ENCODE results near the gene ABCC8.

Gene ABCC8

GRCh38 chr11:17476317-17477083 is at the start of gene ABCC8:
TSS of gene ABCC8 (minus strand) at chr11:17476845. CDS start at chr11:17476776, 69 bp downstream.
- no peak for DNase-seq (ENCODE audit: low read depth)

DNA sequence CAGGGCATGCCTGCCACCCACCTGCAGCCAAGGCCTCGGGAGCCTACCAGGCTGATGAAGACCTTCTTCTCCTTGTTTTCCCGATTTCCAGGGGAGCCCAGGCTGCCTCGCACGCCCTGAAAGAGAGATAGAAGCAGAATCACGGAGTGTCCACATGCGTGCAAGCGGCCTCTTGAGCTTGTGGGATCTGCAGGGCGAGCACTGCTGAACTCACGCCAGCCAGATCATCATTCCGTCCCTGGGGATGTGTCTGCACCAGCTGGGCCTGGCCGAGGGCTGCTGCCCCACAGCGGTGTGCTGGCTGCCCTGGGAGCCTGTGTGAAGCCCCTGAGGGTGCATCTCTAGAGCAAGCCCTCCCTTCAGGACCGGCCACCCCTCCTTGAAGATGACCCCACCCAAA is 49.7 kb upstream of the ABCC8 start:
- DNase-seq (ENCODE audit: low read depth), result no peak

DNA sequence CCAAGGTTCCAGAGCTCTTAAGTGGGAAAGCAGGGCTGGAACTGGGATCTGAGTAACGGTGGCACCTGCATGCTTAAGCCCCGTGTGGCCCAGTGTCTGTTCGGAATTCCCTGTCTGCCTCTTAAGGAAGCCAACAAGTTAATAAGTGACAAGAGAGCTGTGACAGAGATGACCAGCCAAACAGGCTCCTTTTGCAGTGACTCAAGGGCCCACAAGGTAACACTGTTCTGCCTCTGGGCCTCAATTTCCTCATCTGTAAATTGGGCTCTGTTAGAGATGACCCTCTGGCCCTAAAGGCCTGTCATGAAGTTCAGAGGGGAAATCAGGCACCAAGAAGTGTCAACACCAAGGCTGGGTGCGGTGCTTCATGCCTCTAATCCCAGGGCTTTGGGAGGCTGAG is 48.9 kb upstream of the ABCC8 start:
- no peak for DNase-seq (ENCODE audit: low read depth)

DNA sequence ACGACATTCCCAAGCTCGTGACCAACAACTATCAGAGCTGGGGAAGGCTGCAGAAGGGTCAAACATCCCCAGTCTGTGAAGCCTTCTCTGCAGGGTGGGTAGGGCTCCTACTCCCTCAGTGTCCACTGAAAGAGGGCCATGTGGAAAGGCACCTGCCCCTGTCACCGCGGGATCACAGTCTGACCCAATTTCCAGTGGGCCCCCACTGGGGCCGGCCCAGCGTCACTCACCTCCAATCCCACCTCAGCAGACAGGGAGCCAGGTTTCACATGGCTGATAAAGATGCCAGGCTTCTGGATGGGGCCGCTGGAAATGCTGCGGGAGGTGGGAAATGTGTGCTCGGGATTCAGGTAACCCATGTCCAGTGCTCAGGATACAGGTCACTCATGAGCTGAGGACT is 47.6 kb upstream of the ABCC8 start:
- no peak for DNase-seq (ENCODE audit: low read depth)

- no peak for DNase-seq (ENCODE audit: low read depth)
These were observed 46.0 kb upstream of the ABCC8 start for GRCh38 chr11:17522655-17523054.

DNA sequence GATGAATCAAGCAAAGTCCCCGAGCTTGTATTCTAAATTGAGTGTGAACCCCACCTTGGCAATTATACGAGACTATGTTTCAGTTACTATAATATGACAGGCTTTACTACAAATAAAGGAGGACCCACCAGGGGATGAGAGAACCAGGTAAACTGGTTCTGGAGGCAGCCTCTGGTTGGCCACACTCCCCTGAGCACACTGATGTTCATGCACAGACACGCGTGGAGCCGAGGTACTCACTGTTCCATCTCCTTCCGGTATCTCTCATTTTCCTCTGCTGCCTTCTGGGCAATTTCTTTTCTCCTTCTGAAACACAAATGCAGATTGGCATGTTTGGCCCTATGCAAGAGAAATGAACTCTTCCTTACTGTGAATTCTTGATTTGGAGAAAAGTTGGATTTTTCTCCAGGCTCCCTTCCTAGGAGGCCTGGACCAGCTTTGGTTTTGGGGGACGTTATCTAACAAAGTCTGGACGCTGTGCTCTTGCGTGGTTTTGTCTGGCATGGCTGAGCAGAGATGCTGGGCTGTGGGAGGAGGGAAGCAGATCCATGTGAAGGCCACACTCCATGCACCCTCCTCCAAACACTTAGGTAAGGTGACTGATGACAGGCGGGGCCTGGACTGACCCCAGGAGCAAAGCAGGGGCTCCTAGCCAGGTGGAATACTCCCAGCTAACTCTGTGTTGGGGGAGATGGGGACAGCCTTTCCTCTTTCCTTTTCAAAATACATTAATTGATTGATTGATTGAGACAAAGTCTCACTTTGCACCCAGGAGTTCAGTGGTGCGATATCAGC is 44.7 kb upstream of the ABCC8 start:
- no peak for DNase-seq (ENCODE audit: low read depth)

DNA sequence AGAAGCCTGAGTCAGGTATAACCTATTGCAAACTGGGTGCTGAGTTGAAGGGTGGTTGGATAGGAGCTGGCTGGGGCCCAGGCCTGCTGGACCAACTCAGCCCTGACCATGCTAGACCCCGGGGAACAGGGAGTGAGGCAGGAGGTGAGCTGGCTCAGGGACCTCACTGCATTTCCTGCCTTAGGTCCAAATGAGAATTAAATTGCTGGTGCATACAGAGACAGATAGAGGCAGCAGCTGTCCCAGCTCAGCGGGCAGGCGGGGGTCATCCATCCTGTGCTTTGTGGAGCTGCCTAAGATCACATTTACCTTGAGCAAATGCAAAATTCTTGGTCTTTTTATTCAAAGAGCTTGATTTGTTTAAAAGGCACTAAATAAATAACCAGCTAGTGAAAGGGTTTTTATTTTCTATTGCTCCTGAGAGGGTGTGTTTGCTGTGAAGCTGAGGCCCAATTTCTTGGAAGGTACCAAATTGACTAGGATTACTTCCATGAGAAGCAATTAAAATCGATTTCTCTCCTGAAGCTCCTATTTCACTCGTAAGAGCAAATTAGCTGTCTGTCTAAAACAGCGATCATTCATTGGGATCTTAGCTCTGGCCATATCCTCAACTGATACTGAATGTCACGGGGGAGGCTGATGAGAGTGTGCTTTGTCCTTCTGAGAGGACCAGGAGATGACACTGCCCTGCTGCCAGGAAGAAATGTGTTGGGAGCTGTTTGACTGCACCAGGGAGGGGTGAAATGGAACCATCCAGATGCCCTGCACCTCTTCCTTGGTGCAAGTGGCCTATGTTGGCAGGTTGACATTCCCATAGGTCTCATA is 42.6 kb upstream of the ABCC8 start:
- DNase-seq (ENCODE audit: low read depth), result no peak

DNA sequence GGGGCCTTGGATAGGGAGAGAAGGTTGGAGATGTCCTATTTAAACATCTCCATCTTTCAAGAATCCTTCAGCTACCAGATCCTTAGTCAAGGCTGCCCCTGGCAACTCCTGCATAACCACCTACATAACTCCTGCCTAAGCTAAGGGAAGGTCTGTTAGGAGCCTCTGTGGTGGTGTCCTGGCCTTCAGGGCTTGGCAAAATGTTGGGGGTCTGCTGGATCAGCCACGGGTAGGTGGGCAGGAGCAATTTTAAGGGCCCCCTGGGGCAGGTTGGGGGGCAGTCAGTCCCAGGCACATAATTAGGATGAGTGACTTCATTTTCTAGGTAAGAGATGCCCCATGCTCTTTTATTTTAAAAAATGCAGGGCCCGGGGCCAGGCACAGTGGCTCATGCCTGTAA is 41.7 kb upstream of the ABCC8 start:
- no peak for DNase-seq (ENCODE audit: low read depth)

DNA sequence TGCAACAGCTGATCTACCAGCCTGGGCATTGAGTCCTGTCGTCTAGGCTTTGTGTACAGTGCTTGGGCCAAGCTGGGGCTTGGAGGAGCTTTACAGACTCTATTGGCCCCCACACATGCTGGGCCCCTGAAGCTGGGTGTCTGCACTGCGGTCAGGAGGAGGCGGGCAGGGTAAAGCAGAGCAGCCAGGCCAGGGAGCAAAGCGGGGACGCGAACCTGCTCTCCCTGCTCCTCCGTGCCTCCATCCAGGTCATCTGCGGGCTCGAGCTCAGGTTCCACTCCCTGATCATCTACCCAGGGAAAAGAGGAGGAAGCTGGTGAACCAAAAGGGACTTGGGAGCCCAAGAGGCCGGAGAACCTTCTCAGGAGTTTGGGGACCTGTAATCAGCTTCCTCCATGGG is 40.5 kb upstream of the ABCC8 start:
- DNase-seq (ENCODE audit: low read depth), result no peak

GRCh38 chr11:17516551-17517150 is 40.0 kb upstream of the ABCC8 start:
- no peak for DNase-seq (ENCODE audit: low read depth)

DNA sequence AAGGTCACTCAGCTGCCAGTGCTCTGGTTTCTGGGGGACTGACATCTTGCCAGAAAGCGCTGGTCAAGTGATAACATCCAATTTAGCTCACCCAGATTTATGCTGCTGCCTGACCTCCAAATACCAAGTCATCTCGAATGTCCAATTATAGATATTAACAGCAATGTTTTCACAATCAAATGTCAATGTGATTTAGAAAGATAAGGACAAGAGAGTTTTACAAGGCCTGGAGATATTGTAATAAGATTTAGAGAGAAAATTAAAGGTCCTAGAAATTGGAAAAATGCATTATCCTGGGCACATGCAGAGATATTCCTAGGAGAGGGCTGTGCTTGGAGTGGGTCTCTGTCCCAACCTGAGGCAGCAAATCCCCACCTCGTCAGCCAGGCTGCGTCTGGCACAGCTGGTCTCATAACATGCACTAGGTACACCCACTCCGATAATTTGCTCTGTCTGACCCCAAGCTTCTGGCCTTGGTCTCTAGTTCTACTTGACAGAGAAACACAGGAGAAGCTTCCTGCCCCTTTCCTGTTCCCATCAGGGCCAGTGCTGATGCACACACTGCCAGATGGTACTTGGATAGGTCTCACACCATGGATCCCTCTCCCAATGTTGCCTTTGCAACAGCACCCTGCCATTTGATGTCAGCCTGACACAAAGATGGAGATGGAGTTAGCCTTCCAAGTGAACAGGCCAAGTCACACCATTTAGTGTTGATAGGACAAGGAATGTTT is 39.0 kb upstream of the ABCC8 start:
- no peak for DNase-seq (ENCODE audit: low read depth)

GRCh38 chr11:17514476-17514875 is 37.8 kb upstream of the ABCC8 start:
- no peak for DNase-seq (ENCODE audit: low read depth)

GRCh38 chr11:17513853-17514252 is 37.2 kb upstream of the ABCC8 start:
- DNase-seq (ENCODE audit: low read depth), result no peak

- DNase-seq (ENCODE audit: low read depth), result no peak
These were observed 35.5 kb upstream of the ABCC8 start for GRCh38 chr11:17512101-17512500.

DNA sequence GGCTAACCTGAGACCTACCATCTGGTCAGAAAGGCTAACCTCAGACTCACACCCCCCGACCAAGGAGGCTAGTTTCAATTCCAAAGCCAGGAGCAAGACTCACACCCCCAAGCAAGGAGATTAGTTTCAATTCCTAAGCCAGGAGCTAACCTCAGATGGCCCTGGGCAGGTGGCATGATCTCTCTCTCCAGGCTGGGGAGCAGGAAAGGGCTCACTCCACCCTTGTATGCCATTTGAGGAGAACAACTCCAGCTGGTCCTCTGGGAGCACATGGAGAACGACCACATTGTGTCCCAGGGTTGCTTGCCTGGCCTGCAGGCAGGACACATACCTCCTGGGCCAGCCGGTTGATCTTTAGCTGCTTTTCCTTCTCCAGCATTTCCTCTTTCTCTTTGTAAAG is 34.9 kb upstream of the ABCC8 start:
- no peak for DNase-seq (ENCODE audit: low read depth)

DNA sequence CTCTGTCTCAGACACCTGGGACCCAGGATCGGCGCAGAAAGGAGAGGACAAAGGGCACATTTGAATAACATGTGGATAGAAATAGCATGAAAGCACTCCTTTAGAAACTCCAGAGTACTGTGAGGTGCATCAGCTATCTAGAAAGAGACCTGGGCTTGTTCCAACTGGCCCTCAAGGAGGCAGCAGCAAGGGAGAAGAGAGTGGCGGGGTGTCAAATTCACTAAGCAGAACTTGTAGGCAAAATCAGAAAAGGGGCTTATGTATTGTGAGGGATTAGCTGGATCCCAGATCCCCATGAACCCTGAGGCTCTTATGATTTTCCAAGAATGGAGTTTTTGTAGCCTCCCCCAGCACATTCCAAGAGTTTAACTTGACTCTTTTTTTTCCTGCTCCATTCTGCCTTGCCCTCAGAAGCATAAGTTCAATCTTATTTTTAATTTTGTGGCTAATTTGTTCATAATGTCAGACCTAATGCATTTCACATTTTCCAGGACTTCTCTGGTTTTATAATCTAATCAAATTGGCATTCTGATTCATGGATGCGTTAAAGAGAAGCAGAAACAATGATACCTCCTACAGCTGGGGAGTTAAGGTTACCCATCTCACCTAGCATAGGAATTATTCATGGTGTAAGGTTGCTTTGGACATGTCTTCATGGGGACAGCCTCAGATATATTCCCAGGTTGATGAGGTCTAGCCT is 34.0 kb upstream of the ABCC8 start:
- DNase-seq (ENCODE audit: low read depth), result no peak

DNA sequence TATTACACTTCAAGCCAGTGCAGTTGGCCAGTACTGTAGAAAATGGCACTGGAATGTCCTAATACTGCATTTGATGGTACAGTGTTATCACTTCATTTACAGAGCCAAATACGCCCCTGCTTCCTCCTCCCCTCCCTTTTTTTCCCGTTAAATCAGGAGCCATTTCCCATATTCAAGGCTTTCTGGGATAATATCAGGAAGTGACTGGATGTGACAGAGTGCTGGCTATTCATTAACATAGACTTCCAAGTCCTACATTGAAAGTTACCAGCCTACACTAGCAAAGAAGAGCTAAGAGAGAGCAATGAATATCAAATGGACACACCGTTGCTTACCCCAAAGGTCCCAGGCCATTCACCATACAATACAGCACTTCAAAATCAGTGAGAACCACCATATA is 32.1 kb upstream of the ABCC8 start:
- no peak for DNase-seq (ENCODE audit: low read depth)

GRCh38 chr11:17508306-17508705 is 31.7 kb upstream of the ABCC8 start:
- no peak for DNase-seq (ENCODE audit: low read depth)

- DNase-seq (ENCODE audit: low read depth), result no peak
These were observed 31.1 kb upstream of the ABCC8 start for GRCh38 chr11:17507773-17508172.

DNA sequence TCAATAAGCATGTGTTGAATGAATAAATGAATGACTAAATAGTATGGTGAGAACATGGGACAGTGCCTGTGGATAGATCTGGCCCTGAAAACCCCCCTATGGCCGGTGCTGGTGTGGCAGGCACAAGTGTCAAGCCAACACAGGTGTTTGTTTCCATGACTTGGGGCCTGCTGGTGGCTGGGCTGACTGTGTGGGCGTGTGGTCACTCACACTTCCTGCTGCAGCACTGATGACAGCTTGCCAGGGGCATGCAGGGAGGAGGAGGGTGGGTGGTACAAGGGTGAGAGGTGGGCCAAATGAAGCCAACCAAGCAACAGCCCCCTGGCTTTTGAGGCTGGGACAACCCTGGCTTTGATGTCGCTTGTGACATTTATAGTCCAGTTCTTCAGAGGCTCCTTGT is 30.3 kb upstream of the ABCC8 start:
- DNase-seq (ENCODE audit: low read depth), result no peak

GRCh38 chr11:17506314-17506713 is 29.7 kb upstream of the ABCC8 start:
- no peak for DNase-seq (ENCODE audit: low read depth)
